NOMO-1 treated with dmso at 0.1 percent for 144 hours (cell line): Measurements from ENCODE around the gene TMC7.
"Not testable (repeated sequence)": the region's sequence is repeated elsewhere in the genome, so short reads cannot be mapped to it uniquely, and the experiment has no call there.

Experiments
- DNase-seq: peaks from one replicate; lab custom pipeline; 2025; ENCODE audit not compliant: unreplicated experiment; lab: John Stamatoyannopoulos, UW

The TMC7 gene

DNA sequence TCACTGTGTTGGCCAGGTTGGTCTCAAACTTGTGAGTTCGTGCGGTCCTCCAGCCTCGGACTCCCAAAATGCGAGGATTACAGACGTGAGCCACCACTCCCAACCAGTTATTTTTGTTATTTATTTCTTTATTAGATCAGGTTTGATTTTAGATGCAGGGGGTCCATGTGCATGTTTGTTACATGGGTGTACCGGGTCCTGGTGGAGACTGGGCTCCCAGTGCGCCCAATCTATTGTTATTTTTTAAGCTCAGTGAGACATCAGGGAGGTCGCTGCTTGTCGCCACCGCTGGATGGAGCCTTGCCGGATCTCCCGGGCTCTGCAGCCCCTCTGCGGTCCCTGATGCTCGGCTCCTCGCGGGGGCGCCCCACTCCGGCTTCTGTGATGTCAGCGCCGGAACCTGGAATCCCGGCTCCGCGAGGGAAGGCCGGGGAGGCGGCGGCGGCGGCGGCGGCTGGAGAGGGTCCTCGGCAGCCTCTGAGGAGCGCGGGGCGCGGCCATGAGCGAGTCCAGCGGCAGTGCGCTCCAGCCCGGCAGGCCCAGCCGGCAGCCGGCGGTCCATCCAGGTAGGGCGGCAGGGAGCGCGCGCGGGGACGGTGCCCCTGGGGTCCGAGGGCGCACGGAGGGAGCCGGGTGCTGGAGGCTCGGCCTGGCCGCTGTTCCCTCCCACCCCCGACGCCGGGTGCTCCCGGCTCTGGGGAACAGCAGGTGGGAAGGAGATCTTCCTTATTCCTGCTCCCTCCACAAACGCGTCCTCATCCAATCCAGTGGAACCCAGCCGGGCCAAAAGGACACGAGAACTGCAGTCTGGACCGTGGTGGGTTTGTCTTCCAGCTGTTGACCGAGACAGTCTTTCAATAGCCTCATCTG, at the start of gene TMC7:
TSS of gene TMC7 (plus strand) at position 370 of the 870 bp plus-strand sequence. CDS start at position 500, 130 bp downstream.
- DNase-seq = peak; percentile 40

DNA sequence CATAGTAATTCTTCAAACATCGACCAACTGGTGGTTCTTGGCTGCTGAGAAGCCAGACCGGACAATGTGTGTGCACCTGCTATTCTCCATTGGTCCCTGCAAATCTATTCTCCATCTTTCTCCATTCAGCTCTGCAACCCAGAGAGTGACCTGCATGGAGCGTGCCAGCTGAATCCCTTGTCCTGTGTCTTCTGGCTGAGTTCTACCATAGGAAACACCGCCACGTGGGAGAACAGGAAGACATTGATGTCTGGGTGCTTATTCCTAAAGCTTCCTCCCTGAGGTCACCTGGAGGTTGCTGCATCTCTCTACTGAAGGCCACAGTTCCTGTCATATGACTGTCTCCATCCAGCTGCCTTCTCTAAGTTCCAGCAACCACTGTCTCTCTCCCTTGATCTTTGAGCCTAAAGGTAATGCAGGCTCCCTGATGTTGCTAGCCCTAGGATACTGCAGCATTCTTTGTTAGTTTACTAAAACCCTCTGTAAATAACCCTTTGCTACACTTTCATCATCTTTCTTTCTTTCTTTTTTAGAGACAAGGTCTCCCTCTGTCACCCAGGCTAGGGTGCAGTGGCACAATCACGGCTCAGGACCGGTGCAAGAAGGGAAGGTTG, 46.9 kb upstream of the TMC7 start:
- DNase-seq = no peak

DNA sequence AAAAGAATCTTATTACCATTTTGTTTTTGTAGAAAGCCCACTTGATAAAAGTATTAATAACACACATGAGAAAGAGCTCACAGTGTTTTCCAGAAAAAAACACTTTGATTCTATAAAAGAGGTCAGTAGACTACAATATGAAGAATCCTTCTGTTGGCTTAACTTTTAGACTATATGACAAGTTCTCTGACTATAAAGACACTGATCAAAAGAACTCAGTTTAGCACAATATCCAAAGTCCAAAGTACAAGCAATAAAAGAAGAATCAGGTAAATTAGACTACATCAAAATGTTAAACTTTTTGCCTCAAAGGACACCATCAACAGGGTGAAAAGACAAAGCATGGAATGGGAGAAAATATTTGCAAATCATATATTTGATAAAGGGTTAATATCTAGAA, 46.3 kb upstream of the TMC7 start:
- no peak for DNase-seq

DNA sequence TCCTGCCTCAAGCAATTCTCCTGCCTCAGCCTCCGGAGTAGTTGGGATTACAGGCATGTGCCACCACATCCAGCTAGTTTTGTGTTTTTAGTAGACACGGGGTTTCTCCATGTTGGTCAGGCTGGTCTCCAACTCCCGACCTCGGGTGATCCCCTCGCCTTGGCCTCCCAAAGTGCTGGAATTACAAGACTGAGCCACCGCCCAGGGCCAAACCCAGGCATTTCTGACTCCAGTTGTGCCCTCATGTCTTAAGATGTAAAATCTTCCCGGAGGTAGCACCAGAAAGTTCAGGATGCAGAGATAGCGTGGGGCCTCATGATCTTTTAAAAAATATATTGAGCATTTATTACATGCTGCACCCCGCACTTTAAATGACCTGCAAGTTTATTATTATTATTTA, 44.7 kb upstream of the TMC7 start:
- DNase-seq = no peak

DNA sequence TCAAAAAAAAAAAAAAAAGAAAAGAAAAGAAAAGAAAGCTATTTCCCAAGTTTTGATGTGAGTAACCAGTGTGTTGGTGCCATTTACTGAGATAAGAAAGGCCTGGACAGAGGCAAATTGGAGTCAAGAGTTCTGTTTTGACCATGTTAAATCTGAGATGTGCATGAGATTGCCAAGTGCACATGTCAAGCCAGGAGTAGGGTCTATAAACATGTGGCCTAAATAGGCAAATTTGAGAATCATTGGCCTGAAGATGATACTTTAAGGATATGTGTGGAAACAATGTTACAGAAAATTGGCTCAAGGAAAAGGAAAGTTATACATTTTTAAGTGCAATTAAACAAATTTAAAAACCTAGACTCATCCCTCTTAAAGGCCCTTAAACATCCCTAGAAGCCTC, 42.3 kb upstream of the TMC7 start:
- no peak for DNase-seq

DNA sequence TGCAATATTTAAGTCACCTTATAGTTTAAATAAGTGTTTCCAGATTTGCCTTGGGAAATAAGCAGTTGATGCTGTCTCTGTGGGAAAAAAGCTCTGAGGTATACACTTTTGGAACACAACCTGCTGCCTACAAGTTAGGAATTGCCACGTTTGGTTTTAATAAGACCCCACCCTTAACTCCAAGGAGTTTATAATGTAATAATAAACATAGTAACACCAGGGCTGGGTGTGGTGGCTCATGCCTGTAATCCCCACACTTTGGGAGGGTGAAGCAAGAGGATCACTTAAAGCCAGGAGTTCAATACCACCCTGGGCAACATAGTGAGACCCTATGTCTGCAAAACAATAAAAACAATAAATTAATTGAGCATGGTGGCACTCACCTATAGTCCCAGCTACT, 41.7 kb upstream of the TMC7 start:
- DNase-seq = no peak

DNA sequence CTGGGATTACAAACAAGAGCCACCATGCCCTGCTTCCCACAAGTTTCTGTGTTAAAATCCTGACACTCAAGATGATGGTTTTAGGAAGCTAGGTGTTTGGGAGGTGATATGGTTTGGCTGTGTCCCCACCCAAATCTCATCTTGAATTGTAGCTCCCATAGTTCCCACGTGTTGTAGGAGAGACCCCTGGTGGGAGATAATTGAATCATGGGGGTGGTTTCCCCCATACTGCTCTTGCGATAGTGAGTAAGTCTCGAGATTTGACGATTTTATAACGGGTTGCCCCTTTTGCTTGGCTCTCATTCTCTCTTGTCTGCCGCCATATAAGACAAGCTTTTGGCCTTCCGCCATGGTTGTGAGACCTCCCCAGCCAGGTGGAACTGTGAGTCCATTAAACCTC, 40.3 kb upstream of the TMC7 start:
- no peak for DNase-seq

DNA sequence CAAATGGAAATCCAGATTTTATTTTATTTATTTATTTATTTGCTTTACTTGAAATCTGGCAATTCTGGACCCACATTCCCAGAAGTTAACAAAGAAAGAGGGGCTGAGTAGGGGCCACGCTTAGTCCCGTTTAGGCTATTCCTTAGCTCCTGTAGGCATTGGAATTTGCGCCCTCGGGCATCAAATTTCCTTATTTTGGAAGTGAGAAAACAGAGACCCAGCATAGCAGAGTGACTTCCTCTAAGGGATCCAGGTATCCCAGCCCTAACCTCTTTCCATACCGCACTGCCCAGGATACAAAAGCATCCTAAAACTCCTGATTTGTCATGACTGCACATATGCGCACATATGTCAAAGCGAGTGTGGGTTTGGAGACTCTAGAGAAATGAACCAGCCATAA, 38.5 kb upstream of the TMC7 start:
- no peak for DNase-seq

DNA sequence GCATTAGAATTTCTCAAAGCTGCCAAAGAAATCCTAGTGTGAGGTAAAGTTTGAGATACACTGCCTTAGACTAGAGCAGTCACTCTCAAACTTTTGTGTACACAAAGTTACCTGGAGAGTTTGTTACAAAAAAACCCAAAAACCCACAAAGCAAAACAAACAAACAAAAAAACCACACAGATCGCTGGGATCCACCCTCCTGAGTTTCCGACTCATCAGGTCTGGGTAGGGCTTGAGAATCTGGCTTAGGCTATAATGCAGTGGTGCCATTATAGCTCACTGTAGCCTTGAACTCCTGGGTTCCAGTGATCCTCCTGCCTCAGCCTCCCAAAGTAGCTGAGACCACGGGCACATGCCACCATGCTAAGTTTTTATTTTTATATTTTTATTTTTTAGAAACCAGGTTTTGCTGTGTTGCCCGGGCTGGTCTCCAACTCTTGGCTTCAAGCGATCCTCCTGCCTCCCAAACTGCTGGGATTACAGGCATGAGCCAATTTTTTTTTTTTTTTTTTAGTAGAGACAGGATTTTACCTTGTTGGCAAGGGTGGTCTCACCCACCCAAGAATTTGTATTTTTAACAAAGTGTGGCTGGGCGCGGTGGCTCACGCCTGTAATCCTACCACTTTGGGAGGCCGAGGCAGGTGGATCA, 35.2 kb upstream of the TMC7 start:
- DNase-seq = no peak

DNA sequence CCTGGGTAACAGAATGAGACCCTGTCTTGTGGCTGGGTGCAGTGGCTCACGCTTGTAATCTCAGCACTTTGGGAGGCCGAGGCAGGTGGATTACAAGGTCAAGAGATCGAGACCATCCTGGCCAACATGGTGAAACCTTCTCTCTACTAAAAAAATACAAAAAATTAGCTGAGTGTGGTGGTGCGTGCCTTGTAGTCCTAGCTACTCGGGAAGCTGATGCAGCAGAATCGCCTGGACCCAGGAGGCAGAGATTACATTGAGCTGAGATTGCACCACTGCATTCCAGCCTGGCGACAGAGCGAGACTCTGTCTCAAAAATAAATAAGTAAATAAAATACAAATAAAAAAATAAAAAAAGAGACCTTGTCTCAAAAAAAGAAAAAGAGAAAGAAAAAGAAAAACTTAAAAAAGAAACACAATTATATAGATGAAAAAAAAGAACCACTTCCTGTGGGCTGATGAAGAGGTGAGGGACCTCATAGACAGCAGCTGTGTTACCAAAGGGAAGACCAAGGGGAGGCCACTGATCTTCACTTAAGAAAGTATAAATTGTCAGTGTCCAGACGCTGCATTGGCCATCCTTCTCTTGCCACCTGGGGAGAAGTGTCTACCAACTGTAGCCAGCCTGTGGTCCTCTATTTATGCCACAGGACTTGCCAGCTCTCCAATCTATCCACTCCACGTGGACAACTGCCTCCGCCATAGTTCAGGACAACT, 33.1 kb upstream of the TMC7 start:
- DNase-seq = no peak

DNA sequence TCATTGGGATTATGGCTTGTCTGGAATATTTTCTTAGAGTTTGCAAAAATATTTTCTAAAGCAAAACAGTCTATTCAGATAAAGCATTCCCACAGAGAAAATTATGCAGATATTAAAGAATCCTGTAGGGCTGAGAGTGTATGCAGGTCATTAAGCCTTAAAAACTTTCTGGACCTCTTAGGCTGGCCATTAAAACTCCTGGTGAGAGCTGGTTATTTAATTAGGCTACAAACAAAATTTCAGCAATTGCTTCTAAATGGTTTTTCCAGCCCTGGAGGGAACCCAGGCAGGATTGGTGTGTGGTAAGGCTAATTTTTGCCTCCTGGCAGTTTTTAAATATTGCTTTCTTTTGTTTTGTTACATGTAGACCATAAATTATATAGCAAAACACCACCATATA, 30.2 kb upstream of the TMC7 start:
- DNase-seq = no peak

DNA sequence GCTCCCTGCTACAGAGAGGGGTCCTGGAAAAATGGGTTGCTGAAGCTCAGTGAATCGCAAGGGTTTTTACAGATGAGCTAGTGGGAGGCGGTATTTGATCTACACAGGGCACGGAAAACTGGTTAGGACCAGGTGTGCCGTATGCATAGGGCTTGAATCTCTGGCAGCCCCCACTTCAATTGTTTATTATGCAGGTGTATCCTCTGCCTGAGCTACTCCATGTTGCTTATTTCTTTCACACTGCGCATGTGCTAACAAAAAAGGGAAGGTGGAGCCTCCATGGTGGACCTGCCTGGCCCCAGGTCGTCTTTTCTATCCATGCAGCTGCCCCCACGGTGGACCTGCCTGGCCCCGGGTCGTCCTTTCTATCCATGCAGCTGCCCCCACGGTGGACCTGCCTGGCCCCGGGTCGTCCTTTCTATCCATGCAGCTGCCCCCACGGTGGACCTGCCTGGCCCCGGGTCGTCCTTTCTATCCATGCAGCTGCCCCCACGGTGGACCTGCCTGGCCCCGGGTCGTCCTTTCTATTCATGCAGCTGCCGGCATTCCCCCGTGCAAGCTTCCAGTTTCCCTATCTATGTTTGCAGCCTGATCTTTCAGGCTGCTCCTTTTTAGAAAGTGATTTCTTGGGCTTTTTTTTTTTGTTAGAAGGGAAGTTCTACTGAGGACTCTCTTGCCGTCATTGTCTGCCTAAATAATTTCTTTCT, 27.7 kb upstream of the TMC7 start:
- DNase-seq = not testable (repeated sequence)

DNA sequence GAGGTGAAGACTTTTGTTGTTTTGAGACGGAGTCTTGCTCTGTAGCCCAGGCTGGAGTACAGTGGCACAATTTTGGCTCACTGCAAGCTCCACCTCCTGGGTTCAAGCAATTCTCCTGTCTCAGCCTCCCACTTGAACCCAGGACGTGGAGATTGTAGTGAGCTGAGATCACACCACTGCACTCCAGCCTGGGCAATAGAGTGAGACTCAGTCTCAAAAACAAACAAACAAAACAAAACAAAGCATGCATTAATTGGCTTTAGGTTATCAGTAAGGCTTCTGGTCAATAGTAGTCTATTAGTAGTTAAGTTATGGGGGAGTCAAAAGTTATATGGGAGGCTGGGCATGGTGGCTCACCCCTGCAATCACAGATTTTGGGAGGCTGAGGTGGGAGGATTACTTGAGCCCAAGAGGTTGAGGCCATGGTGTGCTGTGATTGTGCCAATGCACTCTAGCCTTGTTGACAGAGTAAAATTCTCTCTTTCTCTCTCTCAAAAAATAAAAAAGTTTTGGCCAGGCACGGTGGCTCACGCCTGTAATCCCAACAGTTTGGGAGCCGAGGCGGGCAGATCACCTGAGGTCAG, 27.0 kb upstream of the TMC7 start:
- not testable (repeated sequence) for DNase-seq

DNA sequence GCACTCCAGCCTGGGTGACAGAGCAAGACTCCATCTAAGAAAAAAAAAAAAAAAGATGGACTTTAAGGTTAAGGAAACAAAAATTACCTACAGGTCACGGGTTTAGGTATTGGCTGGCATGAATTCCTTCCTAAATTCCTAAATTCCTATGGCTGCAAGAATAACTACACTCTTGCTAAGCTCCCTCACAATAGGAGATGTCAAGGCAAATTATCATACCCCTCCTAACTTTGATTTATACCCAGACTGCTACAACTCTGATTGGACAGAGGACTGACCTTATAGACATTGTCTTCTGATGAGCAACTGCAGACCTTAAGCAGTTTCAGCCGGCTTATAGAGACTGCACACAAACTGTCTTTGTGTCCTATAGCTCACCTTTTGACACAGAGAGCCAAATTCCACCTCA, 25.1 kb upstream of the TMC7 start:
- DNase-seq = no peak

DNA sequence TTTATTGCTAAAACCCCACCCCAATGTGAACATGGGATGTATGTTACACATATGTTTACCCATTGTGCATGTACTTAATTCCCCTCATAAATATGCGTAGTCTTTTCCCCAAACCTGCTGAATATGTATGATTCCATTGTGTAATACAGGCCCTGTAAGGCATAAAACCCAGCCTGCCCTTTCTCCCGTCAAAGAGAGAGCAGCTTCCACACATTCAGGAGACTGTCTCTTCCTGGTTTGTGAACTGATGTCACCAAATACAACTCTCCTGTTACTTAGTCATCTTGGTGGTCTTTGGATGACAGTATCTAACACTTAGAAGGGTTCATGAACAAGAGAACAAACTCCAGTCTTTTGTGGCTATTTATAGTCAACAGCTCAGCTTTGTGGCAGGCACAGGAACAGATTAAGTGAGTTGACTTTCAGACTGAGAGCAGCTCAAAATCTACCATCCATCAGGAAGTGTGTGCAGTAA, 24.7 kb upstream of the TMC7 start:
- no peak for DNase-seq

DNA sequence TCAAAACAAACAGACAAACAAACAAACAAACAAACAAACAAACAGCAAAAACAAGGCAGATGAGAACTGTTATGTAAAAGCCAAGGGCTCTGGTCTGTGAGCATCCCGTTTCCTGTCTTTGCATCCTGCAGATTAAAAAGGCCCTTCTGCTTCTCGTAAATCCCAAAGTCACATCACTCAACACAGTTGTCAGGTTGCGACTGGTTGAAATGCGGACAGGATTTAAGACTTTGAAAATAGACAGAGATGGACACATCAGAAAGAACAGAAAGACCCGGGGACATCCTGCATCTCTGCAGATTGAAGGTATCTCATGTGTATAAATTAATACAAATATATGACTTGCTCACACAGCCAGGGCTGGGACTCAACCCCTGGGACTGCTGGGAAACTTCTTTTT, 18.2 kb upstream of the TMC7 start:
- no peak for DNase-seq

DNA sequence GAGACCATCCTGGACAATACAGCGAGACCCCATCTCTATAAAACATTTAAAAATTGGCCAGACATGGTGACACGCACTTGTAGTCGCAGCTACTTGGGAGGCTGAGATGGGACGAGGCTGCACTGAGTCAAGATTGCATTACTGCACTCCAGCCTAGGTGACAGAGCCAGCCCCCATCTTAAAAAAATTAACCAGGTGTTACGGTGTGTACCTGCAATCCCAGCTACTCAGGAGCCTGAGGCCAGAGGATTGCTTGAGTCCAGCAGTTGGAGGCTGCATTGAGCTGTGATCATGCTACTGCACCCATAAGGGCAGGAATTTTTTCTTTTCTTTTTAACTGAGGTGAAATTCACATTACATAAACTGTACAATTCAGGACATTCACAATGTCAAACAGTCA, 16.9 kb upstream of the TMC7 start:
- DNase-seq = no peak

DNA sequence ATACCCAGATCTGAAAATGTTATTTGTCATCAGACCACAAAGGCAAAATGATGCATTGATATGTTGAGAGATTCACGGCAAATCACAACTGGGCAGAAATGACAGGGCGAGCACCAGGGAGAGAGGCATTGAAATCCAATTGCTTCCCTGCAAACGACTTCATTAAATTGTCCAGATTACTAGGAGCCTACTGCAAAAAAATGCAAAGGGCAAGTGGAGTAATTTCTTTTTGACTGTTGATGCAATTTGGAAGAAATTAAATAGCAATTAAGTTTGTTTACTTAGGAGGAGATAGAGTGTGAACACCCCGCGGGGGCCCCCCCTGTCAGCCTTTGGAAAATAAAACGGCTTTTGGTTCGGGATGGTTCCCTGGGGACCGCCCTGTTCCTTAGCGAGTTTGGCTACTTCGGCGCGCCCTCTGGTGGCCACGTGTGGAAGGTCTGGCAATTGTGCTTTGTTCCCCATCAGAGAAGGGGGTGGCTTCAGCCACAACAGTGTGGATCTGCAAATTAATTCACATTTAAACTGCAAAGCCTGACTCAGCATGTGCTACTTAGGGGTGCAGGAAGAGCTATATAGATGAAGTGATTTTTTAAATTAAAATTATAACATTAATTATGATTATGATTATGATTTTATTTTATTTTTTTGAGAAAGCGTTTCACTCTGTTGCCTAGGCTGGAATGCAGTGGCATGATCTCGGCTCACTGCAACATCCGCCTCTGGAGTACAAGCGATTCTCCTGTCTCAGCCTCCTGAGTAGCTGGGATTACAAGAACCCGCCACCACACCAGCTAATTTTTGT, 14.5 kb upstream of the TMC7 start:
- peak; percentile 7 for DNase-seq

DNA sequence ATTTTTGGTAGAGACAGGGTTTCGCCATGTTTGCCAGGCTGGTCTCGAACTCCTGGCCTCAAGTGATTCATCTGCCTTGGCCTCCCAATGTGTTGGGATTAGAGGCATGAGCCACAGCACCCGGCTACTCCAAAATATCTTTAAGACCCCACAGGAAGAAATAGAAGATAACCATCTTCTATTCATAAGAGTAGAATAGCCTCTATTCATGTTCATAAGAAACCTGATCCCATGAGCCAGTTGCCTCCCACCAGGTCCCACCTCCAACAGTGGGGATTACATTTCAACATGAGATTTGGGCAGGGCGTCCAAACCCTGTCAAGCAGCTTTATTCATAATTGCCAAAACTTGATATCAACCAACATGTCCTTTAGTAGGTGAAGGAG, 13.9 kb upstream of the TMC7 start:
- DNase-seq = no peak

DNA sequence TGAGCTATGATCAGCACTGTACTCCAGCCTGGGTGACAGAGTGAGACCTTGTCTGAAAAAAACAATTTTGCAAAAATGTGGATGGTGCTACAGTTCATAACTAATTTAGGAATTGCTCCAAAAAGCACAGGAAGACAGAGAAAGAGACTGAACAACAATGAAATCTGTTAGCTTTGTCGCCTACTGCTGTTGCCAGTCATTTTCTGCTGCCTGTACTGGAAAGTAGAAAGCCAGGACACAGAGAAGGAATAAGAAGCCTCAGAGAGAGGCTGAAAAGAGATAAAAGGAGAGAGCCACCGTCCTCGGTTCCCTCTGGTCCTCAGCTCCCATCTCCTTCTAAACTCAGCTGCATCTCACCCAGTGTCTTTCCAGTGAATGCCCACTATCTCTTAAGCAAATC, 8.6 kb upstream of the TMC7 start:
- no peak for DNase-seq
